ENCODE data around the gene CDK5. TPM values are rescaled to one million over a fixed set of nuclear protein-coding genes. Genes with fewer than 3 reads are reported as not detected.

CDK5 gene
- polyA plus RNA-seq (ENCODE audit: insufficient read length in 12 of 12): 10 to 100 TPM in 1 of 12 donors, 1 to 10 TPM in 9, not detected in 2; 7.7 to 12.7 (median 8.8) TPM
- long read RNA-seq, donor 1, transcript CDK5-204 (12 exons, 1,758 nt): major isoform, 6 of 6 reads
- long read RNA-seq, donor 1, partial matches to known transcripts: 0 of 6 reads
- long read RNA-seq, donor 1, other reads (novel, unspliced or antisense): 0 of 6 reads
- long read RNA-seq, donor 2, transcript CDK5-204 (12 exons, 1,758 nt): major isoform, 5 of 7 reads
- long read RNA-seq, donor 2, partial matches to known transcripts: 0 of 7 reads
- long read RNA-seq, donor 2, other reads (novel, unspliced or antisense): 0 of 7 reads
- long read RNA-seq, donor 3, partial matches to known transcripts: 0 of 1 reads
- long read RNA-seq, donor 3, other reads (novel, unspliced or antisense): 0 of 1 reads
- long read RNA-seq, donor 4, partial matches to known transcripts: 0 of 1 reads
- long read RNA-seq, donor 4, other reads (novel, unspliced or antisense): 0 of 1 reads
- long read RNA-seq, donor 5, partial matches to known transcripts: 0 of 4 reads
- long read RNA-seq, donor 5, other reads (novel, unspliced or antisense): 0 of 4 reads
- long read RNA-seq, donor 6: 0 reads
- long read RNA-seq, donor 7, partial matches to known transcripts: 0 of 2 reads
- long read RNA-seq, donor 7, other reads (novel, unspliced or antisense): 0 of 2 reads
- long read RNA-seq, donor 8, transcript CDK5-204 (12 exons, 1,758 nt): major isoform, 6 of 6 reads
- long read RNA-seq, donor 8, partial matches to known transcripts: 0 of 6 reads
- long read RNA-seq, donor 8, other reads (novel, unspliced or antisense): 0 of 6 reads
- long read RNA-seq, donor 9, partial matches to known transcripts: 0 of 1 reads
- long read RNA-seq, donor 9, other reads (novel, unspliced or antisense): 0 of 1 reads
- long read RNA-seq, donor 10, partial matches to known transcripts: 0 of 5 reads
- long read RNA-seq, donor 10, other reads (novel, unspliced or antisense): 0 of 5 reads
- long read RNA-seq, donor 11, transcript CDK5-204 (12 exons, 1,758 nt): major isoform, 5 of 5 reads
- long read RNA-seq, donor 11, partial matches to known transcripts: 0 of 5 reads
- long read RNA-seq, donor 11, other reads (novel, unspliced or antisense): 0 of 5 reads

GRCh38 chr7:151057506-151057988 lies at the start of gene CDK5:
Gene CDK5 (minus strand): TSS chr7:151057897. CDS start chr7:151057848, 49 bp downstream.
- no peak for DNase-seq

DNA sequence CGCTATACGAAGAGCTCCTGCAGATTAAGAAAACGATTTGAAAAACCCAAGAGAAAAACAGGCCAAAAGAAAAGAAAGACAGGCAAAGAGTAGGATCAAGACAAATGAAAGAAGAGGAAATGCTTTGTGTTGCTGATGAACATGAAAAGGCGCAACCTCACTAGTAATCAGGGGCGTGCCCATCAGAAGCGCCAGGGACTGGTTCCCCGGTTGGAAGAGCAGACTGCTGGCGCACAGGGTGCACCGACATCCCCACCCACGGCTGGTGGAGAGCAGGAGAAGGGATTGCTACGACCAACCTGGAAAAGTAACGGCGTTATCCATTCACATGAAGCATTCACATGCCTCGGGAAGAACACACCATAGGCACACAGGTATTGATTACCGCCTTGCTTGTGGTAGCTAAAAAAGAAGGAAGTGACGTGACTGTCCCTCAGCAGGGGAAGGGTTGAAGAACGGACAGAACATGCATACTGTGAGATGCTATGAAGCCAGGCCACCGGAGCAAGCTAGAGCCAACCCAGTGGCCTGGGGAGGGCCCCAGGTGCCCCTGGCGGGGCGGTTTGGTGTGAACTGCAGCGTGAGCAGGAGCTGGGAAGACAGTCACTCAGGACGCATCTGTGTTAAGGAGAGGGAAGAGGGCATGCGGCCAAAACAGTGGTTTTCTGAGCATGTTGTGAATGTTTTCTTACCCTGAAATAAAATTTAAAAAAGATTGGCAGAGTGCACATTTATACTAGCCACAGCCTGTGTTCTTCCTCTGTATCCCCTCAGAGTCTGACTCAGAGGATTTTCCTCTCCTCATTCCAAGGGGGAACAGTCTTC lies 46.9 kb upstream of the CDK5 start:
- no peak for DNase-seq

DNA sequence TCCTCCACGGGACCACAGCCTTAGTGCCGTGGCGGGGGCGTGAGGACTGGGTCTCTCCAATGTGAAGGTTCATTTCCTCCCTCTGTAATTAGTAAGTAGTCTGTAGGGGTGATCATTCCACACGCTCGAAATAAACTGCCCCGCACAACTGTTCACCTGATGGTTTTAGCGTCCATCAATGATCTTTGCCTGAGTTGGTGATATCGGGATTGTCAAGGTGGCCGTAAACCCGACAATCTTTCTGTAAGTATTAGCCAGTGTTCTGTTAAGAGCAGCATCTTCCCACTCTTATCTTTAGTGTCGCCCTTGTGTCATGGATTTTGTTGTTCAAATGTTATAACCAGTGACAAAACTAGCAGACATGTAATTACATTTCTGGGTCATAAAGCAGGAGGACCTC lies 46.3 kb upstream of the CDK5 start:
- DNase-seq: no peak

DNA sequence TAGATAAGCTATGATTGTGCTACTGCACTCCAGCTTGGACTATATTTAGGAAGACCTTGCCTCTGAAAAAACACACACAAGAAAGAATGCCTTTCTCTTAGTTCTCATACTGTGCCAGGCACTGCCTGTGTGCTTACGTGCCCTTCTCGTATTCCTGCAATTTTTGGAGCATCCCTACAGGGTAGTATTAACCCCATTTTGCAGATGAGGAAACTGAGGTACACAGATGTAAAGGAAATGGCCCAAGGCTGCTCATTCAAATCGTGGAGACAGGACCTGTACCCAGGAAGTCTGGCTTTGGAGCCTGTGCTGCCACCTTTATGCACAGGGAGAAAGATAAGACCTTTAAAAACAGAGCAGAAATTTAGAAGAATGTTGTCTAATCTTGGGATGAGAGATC lies 45.3 kb upstream of the CDK5 start:
- no peak for DNase-seq

GRCh38 chr7:151101621-151102396 lies 44.1 kb upstream of the CDK5 start:
- no peak for DNase-seq

- DNase-seq: no peak
These were observed 43.2 kb upstream of the CDK5 start for GRCh38 chr7:151100921-151101320.

- no peak for DNase-seq
These were observed 42.0 kb upstream of the CDK5 start for GRCh38 chr7:151099486-151100211.

DNA sequence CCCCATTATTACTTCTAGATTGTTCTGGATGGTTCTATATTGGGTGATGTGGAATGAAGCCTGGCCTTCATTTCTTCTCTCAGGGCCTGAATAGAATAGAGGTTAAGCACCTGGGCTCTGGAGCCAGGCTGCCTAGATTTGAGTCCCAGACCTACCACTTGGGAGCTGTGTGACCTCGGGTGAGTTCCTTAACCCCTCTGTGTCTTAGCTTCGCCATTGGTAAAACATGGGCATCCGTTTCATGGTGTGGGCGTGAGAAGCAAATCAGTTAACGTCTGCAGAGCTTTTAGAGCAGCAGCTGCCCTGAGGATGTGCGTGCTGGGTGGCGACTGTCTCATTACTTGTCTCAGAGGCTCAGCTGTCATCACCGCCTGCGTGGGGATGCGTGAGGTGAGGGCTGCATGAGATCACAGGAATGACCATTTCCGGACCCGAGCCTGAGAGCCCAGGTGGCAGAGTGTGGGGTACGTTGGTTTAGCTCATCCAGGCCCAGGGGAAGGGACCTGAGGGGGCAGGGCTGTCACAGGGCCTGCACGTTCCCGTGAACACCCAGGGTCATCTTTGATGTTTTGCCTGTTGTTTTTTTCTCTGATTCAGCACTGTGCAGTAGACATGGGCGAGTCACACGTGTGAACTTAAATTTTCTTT lies 38.3 kb upstream of the CDK5 start:
- no peak for DNase-seq

GRCh38 chr7:151095123-151095797 lies 37.6 kb upstream of the CDK5 start:
- no peak for DNase-seq

- no peak for DNase-seq
These were observed 37.0 kb upstream of the CDK5 start for GRCh38 chr7:151094675-151095074.

- DNase-seq: no peak
These were observed 36.1 kb upstream of the CDK5 start for GRCh38 chr7:151093748-151094147.

DNA sequence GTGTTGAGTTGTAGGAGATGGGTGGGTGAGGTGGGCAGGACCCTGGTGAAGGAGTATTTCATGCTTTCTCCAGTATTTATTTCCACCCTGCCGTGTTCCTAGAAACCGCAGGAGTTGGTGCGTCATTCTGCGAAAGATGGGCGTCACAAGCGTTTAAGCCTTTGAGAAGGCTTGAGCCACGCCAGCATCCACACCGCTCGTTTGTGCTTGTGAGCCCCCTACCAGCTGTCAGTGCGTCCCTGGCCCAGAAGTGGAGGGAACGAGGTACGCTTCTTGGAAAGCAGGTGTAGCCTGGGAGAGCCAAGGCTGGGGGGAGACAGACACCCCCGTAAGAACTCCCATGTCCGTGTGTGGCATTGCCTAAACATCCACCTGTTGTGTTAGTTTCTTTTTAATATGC lies 34.3 kb upstream of the CDK5 start:
- DNase-seq: no peak

- DNase-seq: no peak
These were observed 33.7 kb upstream of the CDK5 start for GRCh38 chr7:151091431-151091830.

DNA sequence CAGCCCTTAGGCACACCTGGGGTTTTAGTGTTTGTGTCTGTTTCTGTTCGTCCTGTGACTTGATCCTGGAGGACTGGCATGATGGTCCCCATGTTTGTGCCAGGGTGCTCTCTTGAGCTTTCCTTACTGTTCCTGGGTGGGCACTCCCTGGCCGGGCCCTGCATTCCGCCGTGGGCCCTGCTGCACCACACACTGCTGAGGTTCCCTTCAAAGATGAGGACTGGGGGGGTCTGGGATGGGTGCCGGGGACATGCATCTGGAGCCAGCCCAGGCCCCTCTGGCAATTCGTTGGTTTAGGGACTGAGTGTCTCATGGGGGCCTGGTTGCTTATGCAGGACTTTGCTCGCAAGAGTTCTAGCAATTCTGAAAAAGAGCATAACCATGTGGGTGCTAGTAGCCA lies 33.3 kb upstream of the CDK5 start:
- no peak for DNase-seq

- no peak for DNase-seq
These were observed 32.4 kb upstream of the CDK5 start for GRCh38 chr7:151089893-151090730.

GRCh38 chr7:151088856-151089699 lies 31.4 kb upstream of the CDK5 start:
- no peak for DNase-seq
